ENCODE measurements around the gene MAP3K19.
A peak's percentile ranks its signal among the peaks of the same experiment; 100 is the strongest.

Gene MAP3K19

DNA sequence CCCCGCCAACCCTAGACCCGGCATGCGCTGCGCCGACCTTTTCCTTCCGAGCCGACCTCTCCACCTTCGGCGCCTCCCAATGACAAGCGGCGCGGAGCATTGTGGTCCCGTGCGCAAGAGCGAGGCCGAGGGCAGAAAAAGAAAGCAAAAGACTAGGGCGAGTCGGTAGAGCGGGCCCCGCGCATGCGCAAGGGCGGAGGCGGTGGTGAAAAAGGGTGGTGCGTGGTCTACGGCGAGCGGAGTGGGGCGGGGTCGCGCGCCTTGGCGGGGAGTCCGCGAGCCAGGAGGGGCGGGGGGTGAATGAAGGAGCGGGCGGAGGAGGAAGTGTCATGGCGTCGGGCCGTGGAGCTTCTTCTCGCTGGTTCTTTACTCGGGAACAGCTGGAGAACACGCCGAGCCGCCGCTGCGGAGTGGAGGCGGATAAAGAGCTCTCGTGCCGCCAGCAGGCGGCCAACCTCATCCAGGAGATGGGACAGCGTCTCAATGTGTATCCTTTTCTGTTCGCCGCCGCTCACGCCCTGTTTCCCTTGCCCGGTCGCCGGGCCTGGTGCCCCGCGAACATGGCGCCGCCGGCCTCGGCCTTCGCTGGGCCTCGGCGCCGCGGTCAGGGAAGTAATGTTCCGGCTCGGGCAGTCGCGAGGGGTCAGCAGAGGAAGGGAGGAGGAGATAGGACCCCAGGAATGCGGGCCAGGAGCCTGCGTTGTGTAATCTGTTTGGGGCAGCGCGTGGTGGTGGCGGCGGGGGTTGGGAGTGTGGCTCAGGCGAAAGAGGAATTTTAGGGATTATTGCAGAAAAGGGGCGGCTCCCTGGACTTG, 128.5 kb downstream of the MAP3K19 start, which contains the start of gene CCNT2:
TSS of gene CCNT2 (plus strand) at position 297 of the 815 bp plus-strand sequence. CDS start at position 330, 33 bp downstream.
- no peaks in the 10 kb centered on the region for H3K36me3 ChIP-seq (ENCODE audit: insufficient read depth, low read length)
- H3K9me3 ChIP-seq (ENCODE audit: control insufficient read depth, insufficient read depth, low read length): no peaks in the 10 kb centered on the region
- H3K9ac ChIP-seq (ENCODE audit: low read depth, low read length): peak within 1 kb of the TSS; percentile 99
- no peaks in the 10 kb centered on the region; the same call in 1 of the 2 replicates for H3K4me1 ChIP-seq (ENCODE audit: insufficient read depth, low read length)

GRCh38 chr2:134917888-134918525, 129.2 kb downstream of the MAP3K19 start:
- Histone ChIP-seq H3K9me3 (ENCODE audit: control insufficient read depth, insufficient read depth, low read length) (no peaks in the 10 kb centered on the region), H3K36me3 (ENCODE audit: insufficient read depth, low read length) (no peaks in the 10 kb centered on the region), H3K4me1 (ENCODE audit: insufficient read depth, low read length) (no peaks in the 10 kb centered on the region; the same call in 1 of the 2 replicates), H3K9ac (ENCODE audit: low read depth, low read length) (peak overlapping the region; percentile 99)

DNA sequence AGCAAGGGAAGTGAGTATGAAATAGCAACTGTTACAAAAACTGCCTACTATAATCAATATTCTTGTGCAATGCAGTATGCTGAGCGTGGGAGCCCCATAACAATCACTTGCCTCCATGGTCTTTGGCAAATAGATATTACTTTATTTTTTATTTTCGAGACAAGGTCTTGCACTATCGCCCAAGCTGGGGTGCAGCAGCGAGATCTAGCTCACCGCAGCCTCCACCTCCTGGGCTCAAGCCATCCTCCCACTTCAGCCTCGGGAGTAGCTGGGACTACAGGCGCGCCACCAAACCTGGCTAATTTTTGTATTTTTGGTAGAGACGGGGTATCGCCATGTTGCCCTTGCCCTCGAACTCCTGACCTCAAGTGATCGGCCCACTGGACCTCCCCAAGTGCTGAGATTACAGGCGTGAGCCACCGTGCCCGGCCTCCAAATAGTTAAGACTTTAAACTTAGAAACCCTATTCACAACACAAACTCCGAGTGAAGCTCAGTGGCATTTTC, 129.8 kb downstream of the MAP3K19 start:
- Histone ChIP-seq H3K9me3 (ENCODE audit: control insufficient read depth, insufficient read depth, low read length) (no peaks in the 10 kb centered on the region), H3K4me1 (ENCODE audit: insufficient read depth, low read length) (no peaks in the 10 kb centered on the region; the same call in 1 of the 2 replicates), H3K36me3 (ENCODE audit: insufficient read depth, low read length) (no peaks in the 10 kb centered on the region), H3K9ac (ENCODE audit: low read depth, low read length) (peak overlapping the region; percentile 99)
